PC-3 (cell line): Measurements from ENCODE around the gene TNNT1.

Source experiments
- EZH2 ChIP-seq: fragments of 300-600 bp; sonication (generic); IDR thresholded peaks from one replicate; pipeline ENCODE4 v1.6.1; 2017; ENCODE audit warnings: antibody characterized with exemption, mild to moderate bottlenecking, low read length; ENCODE audit not compliant: unreplicated experiment
- EZH2phosphoT487 ChIP-seq: fragments of 300-600 bp; sonication (generic); IDR thresholded peaks from 2 replicates; pipeline ENCODE4 v1.6.1; 2018; ENCODE audit warnings: mild to moderate bottlenecking, antibody characterized with exemption, low read length, borderline replicate concordance
- TF ChIP-seq, protein P1 (sequence below): fragments of 300-600 bp; sonication (generic); conservative IDR thresholded peaks from 2 replicates; pipeline ENCODE4 v1.5.1; 2017; ENCODE audit warnings: antibody characterized with exemption, low read depth, mild to moderate bottlenecking, low read length

DNA sequence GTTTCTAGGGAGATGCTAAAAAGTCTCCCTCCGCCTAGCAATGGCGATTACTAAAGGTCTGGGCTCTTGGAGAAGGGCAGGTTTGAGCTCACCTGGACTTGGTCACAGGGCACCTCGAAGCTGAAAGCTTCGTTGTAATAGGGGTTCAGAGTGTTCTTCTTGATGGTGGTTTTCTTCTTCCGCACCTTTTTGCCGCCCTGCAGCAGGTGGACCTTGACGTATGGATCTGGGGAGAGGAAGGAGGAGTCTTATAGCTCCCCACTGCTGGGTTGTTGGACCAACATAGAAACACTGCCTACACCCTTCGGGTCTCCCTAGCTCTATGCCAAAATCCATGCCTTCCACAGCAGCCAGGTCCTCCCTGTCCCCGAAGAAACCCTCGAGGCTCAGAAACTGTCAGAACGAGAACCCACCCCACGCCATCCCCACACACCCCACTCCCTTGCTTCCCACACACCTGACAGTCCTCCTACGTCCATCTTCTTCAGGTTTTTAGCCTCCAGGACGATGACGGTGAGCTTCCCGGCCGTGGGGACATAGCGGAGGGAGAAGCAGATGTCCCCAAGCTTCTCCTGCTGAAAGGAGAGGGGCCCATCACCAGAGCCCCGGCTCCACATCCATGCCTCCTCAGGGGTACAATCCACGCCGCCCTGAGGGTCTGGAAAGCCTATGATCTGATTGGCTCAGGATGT, 25.6 kb upstream of the TNNT1 start:
- TF ChIP-seq, protein P1, sequence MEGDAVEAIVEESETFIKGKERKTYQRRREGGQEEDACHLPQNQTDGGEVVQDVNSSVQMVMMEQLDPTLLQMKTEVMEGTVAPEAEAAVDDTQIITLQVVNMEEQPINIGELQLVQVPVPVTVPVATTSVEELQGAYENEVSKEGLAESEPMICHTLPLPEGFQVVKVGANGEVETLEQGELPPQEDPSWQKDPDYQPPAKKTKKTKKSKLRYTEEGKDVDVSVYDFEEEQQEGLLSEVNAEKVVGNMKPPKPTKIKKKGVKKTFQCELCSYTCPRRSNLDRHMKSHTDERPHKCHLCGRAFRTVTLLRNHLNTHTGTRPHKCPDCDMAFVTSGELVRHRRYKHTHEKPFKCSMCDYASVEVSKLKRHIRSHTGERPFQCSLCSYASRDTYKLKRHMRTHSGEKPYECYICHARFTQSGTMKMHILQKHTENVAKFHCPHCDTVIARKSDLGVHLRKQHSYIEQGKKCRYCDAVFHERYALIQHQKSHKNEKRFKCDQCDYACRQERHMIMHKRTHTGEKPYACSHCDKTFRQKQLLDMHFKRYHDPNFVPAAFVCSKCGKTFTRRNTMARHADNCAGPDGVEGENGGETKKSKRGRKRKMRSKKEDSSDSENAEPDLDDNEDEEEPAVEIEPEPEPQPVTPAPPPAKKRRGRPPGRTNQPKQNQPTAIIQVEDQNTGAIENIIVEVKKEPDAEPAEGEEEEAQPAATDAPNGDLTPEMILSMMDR = no peak
- no peak for TF ChIP-seq EZH2
- no peak for TF ChIP-seq EZH2phosphoT487
